HUES48 (cell line): ENCODE measurements around the gene MTREX.

Experiments
- H3K27ac ChIP-seq: one replicate; pipeline ENCODE4 v1.7.0; 2013; ENCODE audit warnings: low read depth, low read length, inconsistent platforms
- H3K27me3 ChIP-seq: 2 replicates; pipeline ENCODE4 v1.6.1; 2013; ENCODE audit warnings: mild to moderate bottlenecking, low read length; ENCODE audit not compliant: control insufficient read depth, insufficient read depth
- H3K36me3 ChIP-seq: 2 replicates; pipeline ENCODE4 v1.6.1; 2013; ENCODE audit warnings: low read length; ENCODE audit not compliant: control insufficient read depth, insufficient read depth
- H3K4me1 ChIP-seq: 2 replicates; pipeline ENCODE4 v1.6.1; 2013; ENCODE audit warnings: mild to moderate bottlenecking, low read length; ENCODE audit not compliant: control insufficient read depth, insufficient read depth
- H3K4me3 ChIP-seq: 2 replicates; pipeline ENCODE4 v1.5.1; 2013; ENCODE audit warnings: mild to moderate bottlenecking, low read depth, low read length
- H3K9ac ChIP-seq: 2 replicates; pipeline ENCODE4 v1.6.1; 2013; ENCODE audit warnings: mild to moderate bottlenecking, low read depth, low read length, moderate library complexity
- H3K9me3 ChIP-seq: 2 replicates; pipeline ENCODE4 v1.6.1; 2013; ENCODE audit warnings: low read length; ENCODE audit not compliant: control insufficient read depth, insufficient read depth

Gene MTREX

DNA sequence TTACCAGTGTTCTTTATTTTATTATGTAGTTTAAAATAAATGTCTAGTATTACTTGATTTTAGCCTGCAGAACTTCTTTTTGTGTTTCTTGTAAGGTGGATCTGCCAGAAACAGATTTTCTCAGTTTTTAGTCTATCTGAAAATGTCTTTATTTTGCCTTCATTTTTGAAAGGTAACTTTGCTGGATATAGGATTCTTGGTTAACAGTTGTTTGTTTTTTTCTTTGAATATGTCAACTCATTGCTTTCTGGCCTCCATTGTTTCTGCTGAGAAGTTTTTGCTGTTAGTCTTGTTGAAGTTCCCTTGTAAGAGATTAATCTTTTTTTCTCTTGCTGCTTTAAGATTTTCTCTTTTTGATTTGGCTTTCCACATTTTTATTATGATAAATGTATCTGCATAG lies 75.5 kb downstream of the MTREX start:
- Histone ChIP-seq H3K4me3 (no peak overlapping the region), H3K4me1 (no peaks in the 10 kb centered on the region), H3K36me3 (peaks cover 62% of the 10 kb centered on the region)

DNA sequence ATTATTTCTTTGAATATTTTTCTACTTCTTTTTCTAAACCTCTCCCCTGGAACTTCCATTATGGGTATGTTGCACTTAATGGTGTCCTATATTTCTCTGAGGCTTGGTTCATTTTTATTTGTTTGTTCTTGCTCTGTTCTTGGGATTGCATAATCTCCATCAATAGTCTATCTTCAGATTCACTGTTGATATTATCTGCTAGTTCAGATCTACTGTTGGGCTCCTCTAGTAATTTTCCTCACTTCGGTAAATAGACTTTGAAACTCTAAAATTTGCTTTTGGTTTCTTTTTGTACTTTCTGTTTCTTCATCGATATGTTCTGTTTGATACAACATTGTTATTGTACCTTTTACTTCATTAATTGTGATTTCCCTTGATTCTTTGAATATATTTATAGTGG lies 76.3 kb downstream of the MTREX start:
- H3K27ac ChIP-seq, result no peak overlapping the region
- H3K36me3 ChIP-seq, result peaks cover 62% of the 10 kb centered on the region
- H3K4me3 ChIP-seq, result no peak overlapping the region
- no peak overlapping the region for H3K9ac ChIP-seq
- peaks cover 3% of the 10 kb centered on the region; the same call in 1 of the 2 replicates for H3K4me1 ChIP-seq
- H3K27me3 ChIP-seq, result no peaks in the 10 kb centered on the region
- no peaks in the 10 kb centered on the region for H3K9me3 ChIP-seq

More for the DNA sequence above, 75.5 kb downstream of the MTREX start:
- no peaks in the 10 kb centered on the region for H3K27me3 ChIP-seq
- no peak overlapping the region for H3K9ac ChIP-seq
- H3K9me3 ChIP-seq, result no peaks in the 10 kb centered on the region
- H3K27ac ChIP-seq, result no peak overlapping the region

- Histone ChIP-seq H3K4me1 (peaks cover 6% of the 10 kb centered on the region; the same call in 1 of the 2 replicates), H3K9ac (no peak overlapping the region), H3K9me3 (no peaks in the 10 kb centered on the region), H3K27ac (no peak overlapping the region), H3K4me3 (no peak overlapping the region), H3K27me3 (no peaks in the 10 kb centered on the region), H3K36me3 (peaks cover 64% of the 10 kb centered on the region)
Measured at GRCh38 chr5:55385227-55385626, 77.4 kb downstream of the MTREX start.

DNA sequence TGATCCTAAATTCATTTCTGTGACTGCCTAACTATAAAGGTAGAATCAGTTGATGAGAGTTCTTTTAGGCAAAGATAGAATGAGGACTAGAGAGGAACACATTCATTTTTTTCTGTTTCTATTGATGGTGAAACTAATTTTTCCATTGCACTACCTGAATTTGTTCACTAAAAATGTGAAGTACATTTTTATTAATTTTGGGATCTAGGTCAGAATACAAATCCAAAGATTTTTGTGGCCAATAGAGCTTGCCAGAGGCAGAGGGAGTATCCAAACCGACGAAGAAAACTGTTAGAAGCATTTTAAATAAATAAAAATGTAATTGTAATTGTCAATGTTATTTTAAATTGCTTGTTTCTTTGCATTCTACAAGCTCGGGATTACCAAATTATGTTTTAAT lies 78.1 kb downstream of the MTREX start:
- H3K27ac ChIP-seq, result no peak overlapping the region
- peaks cover 64% of the 10 kb centered on the region for H3K36me3 ChIP-seq
- peaks cover 6% of the 10 kb centered on the region; the same call in 1 of the 2 replicates for H3K4me1 ChIP-seq
- H3K4me3 ChIP-seq, result no peak overlapping the region
- H3K27me3 ChIP-seq, result no peaks in the 10 kb centered on the region
- H3K9me3 ChIP-seq, result no peaks in the 10 kb centered on the region
- H3K9ac ChIP-seq, result no peak overlapping the region

DNA sequence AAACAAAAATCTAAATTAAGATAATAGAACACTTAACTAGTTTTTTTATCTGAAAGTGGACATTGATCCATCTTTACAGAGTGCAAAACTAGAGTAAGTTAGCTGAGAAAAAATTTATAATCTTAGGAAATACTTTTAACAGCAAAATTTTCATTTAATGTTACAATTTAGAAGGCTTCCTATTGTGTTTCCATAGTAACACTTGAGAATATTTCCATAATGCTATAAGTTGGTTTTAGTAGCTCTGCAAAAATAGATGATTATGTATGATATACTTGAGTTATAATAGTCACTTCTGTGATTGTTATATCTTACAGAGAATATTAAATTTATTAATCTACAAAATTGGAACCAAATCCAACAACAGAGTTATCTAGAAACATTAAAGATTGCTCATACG lies 78.6 kb downstream of the MTREX start:
- Histone ChIP-seq H3K27ac (no peak overlapping the region), H3K4me1 (peaks cover 6% of the 10 kb centered on the region; the same call in 1 of the 2 replicates), H3K9ac (no peak overlapping the region), H3K9me3 (no peaks in the 10 kb centered on the region), H3K27me3 (no peaks in the 10 kb centered on the region), H3K36me3 (peaks cover 64% of the 10 kb centered on the region), H3K4me3 (no peak overlapping the region)

- Histone ChIP-seq H3K9ac (no peak overlapping the region), H3K27ac (no peak overlapping the region), H3K4me1 (peaks cover 6% of the 10 kb centered on the region; the same call in 1 of the 2 replicates), H3K4me3 (no peak overlapping the region), H3K27me3 (no peaks in the 10 kb centered on the region), H3K36me3 (peaks cover 72% of the 10 kb centered on the region), H3K9me3 (no peaks in the 10 kb centered on the region; the same call in 1 of the 2 replicates)
Measured at GRCh38 chr5:55387865-55388264, 80.1 kb downstream of the MTREX start.

DNA sequence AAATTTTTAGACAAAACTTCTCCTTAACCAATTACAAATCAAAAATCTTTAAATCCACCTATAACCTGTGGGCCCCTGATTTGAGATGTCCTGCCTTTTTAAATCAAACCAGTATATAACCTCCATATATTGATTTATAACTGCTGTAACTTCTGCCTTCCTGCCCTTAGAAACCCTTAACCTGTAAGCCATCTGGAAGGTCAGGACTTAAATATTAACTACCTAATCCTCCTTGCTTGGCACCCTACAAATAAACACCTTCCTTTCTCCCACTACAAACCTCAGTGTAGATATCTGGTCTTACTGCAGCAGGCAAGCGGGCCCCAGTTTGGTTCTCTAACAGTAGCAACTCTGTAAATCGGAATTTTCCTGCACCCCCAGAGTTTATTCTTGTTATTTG lies 83.9 kb downstream of the MTREX start:
- H3K36me3 ChIP-seq, result peaks cover 82% of the 10 kb centered on the region

DNA sequence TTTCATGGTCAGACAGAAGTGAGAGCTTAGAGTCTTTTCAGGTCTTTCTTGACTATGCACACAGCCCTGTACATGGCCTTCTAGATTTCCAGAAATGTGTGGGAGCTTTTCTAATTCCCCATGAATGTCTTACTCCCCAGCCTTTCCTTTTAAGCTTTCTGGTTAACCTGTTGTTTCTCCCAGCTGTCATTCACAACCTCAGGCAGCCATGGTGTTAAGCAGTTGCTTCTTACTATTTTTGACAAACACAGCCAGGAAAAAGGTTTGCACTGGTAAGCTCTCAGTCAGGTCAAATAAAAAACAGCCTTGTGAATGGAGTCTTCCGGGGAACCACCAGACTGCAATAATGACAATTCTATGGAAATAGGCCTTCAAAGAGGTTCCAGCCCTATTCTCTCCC lies 84.9 kb downstream of the MTREX start:
- no peak overlapping the region for H3K4me3 ChIP-seq
- peaks cover 83% of the 10 kb centered on the region for H3K36me3 ChIP-seq
- H3K27ac ChIP-seq, result no peak overlapping the region
- no peaks in the 10 kb centered on the region; the same call in 1 of the 2 replicates for H3K9me3 ChIP-seq
- H3K27me3 ChIP-seq, result no peaks in the 10 kb centered on the region
- peaks cover 6% of the 10 kb centered on the region; the same call in 1 of the 2 replicates for H3K4me1 ChIP-seq
- H3K9ac ChIP-seq, result no peak overlapping the region

More for the DNA sequence above, 83.9 kb downstream of the MTREX start:
- Histone ChIP-seq H3K27ac (no peak overlapping the region), H3K4me1 (peaks cover 6% of the 10 kb centered on the region; the same call in 1 of the 2 replicates), H3K9me3 (no peaks in the 10 kb centered on the region; the same call in 1 of the 2 replicates), H3K4me3 (no peak overlapping the region), H3K9ac (no peak overlapping the region), H3K27me3 (no peaks in the 10 kb centered on the region)

- peaks cover 83% of the 10 kb centered on the region for H3K36me3 ChIP-seq
- no peaks in the 10 kb centered on the region; the same call in 1 of the 2 replicates for H3K9me3 ChIP-seq
- H3K4me3 ChIP-seq, result no peak overlapping the region
- no peak overlapping the region for H3K27ac ChIP-seq
- peaks cover 6% of the 10 kb centered on the region; the same call in 1 of the 2 replicates for H3K4me1 ChIP-seq
- H3K9ac ChIP-seq, result no peak overlapping the region
- no peaks in the 10 kb centered on the region for H3K27me3 ChIP-seq
Measured at GRCh38 chr5:55393501-55394175, 85.8 kb downstream of the MTREX start.

DNA sequence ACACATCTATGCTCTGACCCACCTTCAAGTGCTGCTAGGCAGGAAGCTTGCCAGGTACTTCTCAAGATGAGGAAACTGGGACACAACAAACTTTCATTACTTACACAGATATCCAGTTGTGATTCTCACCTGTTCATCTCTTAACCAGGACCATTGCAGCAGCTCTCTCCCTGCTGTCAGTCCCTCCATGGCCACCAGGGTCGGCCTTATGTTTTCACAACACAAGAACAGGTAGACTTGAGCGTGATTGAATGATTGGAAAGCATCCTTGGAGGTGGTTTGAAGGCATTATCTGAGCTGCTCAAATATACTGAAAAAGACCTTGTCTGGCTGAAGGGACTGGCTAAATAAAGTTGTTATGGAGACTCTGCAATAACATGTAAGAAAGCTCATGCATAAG lies 94.4 kb downstream of the MTREX start:
- H3K27me3 ChIP-seq, result no peaks in the 10 kb centered on the region
- H3K36me3 ChIP-seq, result peaks cover 89% of the 10 kb centered on the region
- H3K9ac ChIP-seq, result no peak overlapping the region
- no peaks in the 10 kb centered on the region for H3K4me1 ChIP-seq
- no peaks in the 10 kb centered on the region for H3K9me3 ChIP-seq
- H3K27ac ChIP-seq, result no peak overlapping the region
- no peak overlapping the region for H3K4me3 ChIP-seq

GRCh38 chr5:55406292-55406691 lies 98.5 kb downstream of the MTREX start:
- no peaks in the 10 kb centered on the region for H3K4me1 ChIP-seq
- H3K9me3 ChIP-seq, result no peaks in the 10 kb centered on the region
- no peak overlapping the region for H3K4me3 ChIP-seq
- H3K27ac ChIP-seq, result no peak overlapping the region
- peaks cover 84% of the 10 kb centered on the region for H3K36me3 ChIP-seq
- H3K27me3 ChIP-seq, result no peaks in the 10 kb centered on the region
- no peak overlapping the region for H3K9ac ChIP-seq
